Endothelial cell of umbilical vein (primary cell): Measurements from ENCODE around the gene ARRB1. TPM values are rescaled to one million over a fixed set of nuclear protein-coding genes. Genes with fewer than 3 reads are reported as not detected.

Experiments used
- BruUV-seq: library from RNA; stranded (reverse); fragments of 400-500 nt; replicated peaks from 2 replicates; lab custom pipeline; 2021; lab: Mats Ljungman, UMichigan
- CTCF ChIA-PET: fragments of 300-600, 350-600 bp; sonication (Branson Sonifier 250); formaldehyde crosslinking; loops from one replicate; lab custom pipeline; 2021; ENCODE audit warnings: antibody characterized with exemption, inconsistent platforms; lab: Charles Lee
- POLR2A ChIA-PET: fragments of 300-600, 350-600 bp; sonication (Branson Sonifier 250); formaldehyde crosslinking; loops from one replicate; lab custom pipeline; 2021; ENCODE audit warnings: antibody characterized with exemption, inconsistent platforms; lab: Charles Lee
- DNase-seq: peaks from one replicate; pipeline ENCODE4 v3.0.0-alpha.2; 2011; ENCODE audit warnings: low read depth, low spot score
- FAIRE-seq: peaks from 2 replicates; lab custom pipeline; 2011; peaks lifted over from hg19 to GRCh38; lab: Jason Lieb, UNC
- H2AFZ ChIP-seq: 2 replicates; pipeline ENCODE4 v1.6.0; 2012; ENCODE audit warnings: low read depth, low read length, control low read depth, inconsistent platforms
- H3K27ac ChIP-seq: 2 replicates; pipeline ENCODE4 v1.5.1; 2011; ENCODE audit warnings: low read depth, mild to moderate bottlenecking, control low read depth, low read length, moderate library complexity; ENCODE audit not compliant: insufficient read depth
- H3K27me3 ChIP-seq, 2 experiments: 2 replicates each; pipeline versions ENCODE4 v1.6.0 to v1.6.1; 2011; ENCODE audit warnings: low read length in 2 of 2, mixed read lengths in 1 of 2; ENCODE audit not compliant: control insufficient read depth in 2 of 2, insufficient read depth in 2 of 2
- H3K36me3 ChIP-seq, 2 experiments: 2 replicates in 1 of 2; 3 replicates in 1 of 2; pipeline ENCODE4 v1.5.1; 2011; ENCODE audit warnings: low read length in 2 of 2, mild to moderate bottlenecking in 1 of 2, moderate library complexity in 1 of 2; ENCODE audit not compliant: control insufficient read depth in 2 of 2, insufficient read depth in 2 of 2; ENCODE audit errors: extremely low read depth in 1 of 2
- H3K4me1 ChIP-seq: 3 replicates; pipeline ENCODE4 v1.5.1; 2011; ENCODE audit warnings: mild to moderate bottlenecking, low read length; ENCODE audit not compliant: control insufficient read depth, insufficient read depth; ENCODE audit errors: extremely low read depth
- H3K4me2 ChIP-seq: 2 replicates; pipeline ENCODE4 v1.6.1; 2011; ENCODE audit warnings: low read length, control low read depth, mixed read lengths; ENCODE audit not compliant: insufficient read depth
- H3K4me3 ChIP-seq, 3 experiments: fragments of 200-600 bp in 1 of 3; sonication (generic), shearing (Covaris generic) in 1 of 3; replicated peaks in 1 of 3; 2 replicates each; pipeline ENCODE4 v1.5.1; 2011 to 2016; ENCODE audit warnings: control low read depth in 3 of 3, low read length in 3 of 3, mild to moderate bottlenecking in 2 of 3, inconsistent platforms in 1 of 3, low read depth in 1 of 3, moderate library complexity in 1 of 3; ENCODE audit not compliant: insufficient read depth in 1 of 3
- H3K79me2 ChIP-seq: 2 replicates; pipeline ENCODE4 v1.6.0; 2012; ENCODE audit warnings: low read length, inconsistent platforms; ENCODE audit not compliant: control insufficient read depth, insufficient read depth
- H3K9ac ChIP-seq: replicated peaks from 2 replicates; pipeline ENCODE3; 2011; ENCODE audit warnings: low read length, control low read depth; ENCODE audit not compliant: insufficient read depth; ENCODE audit errors: extremely low read depth
- H3K9me1 ChIP-seq: replicated peaks from 3 replicates; pipeline ENCODE4 v1.6.0; 2011; ENCODE audit warnings: mild to moderate bottlenecking, low read length; ENCODE audit not compliant: control insufficient read depth, insufficient read depth; ENCODE audit errors: extremely low read depth
- H3K9me3 ChIP-seq: replicated peaks from 2 replicates; pipeline ENCODE4 v1.5.1; 2012; ENCODE audit warnings: low read length, inconsistent platforms; ENCODE audit not compliant: control insufficient read depth, insufficient read depth
- H4K20me1 ChIP-seq: replicated peaks from 2 replicates; pipeline ENCODE3; 2011; ENCODE audit warnings: mild to moderate bottlenecking, low read length; ENCODE audit not compliant: control insufficient read depth, insufficient read depth; ENCODE audit errors: extremely low read depth
- FOS ChIP-seq: IDR thresholded peaks from 2 replicates; pipeline ENCODE4 v1.6.1; 2011; ENCODE audit warnings: mild to moderate bottlenecking, low read length, moderate library complexity, borderline replicate concordance; ENCODE audit not compliant: insufficient read depth
- dilution Hi-C: fragments of 300-500 bp; cut with MboI; formaldehyde crosslinking; loops from one replicate; pipeline ENCODE4 v1.15.0; 2019; ENCODE audit warnings: low sequenced_read_pairs; ENCODE audit not compliant: extremely low pct_ligation_motif_present
- intact Hi-C: fragments of 100-400 bp; cut with micrococcal nuclease; formaldehyde crosslinking; loops from one replicate; pipeline ENCODE4 v1.10.0; 2022
- microRNA counts: library from miRNA; unstranded; fragments of <30 nt; microRNA quantifications from one replicate; lab custom pipeline; 2016
- microRNA-seq: library from miRNA; unstranded; fragments of <30 nt; microRNA quantifications from one replicate; pipeline ENCODE4 v1.2.0, GENCODE V29; 2021; ENCODE audit warnings: borderline number of aligned reads, borderline replicate concordance
- polyA plus RNA-seq, 4 experiments: library from polyadenylated mRNA; depleted of rRNA in 3 of 4; stranded (reverse) in 3 of 4; unstranded in 1 of 4; fragments of >200 nt; gene quantifications; 2 replicates each; pipeline versions ENCODE4 v1.2.1 to v1.2.3, GENCODE V29; 2011 to 2012; ENCODE audit warnings: missing spikeins in 1 of 4
- small RNA-seq: library from RNA; depleted of rRNA; stranded (forward); fragments of <200 nt; gene quantifications from one replicate; pipeline ENCODE3, GENCODE V24; 2012; ENCODE audit warnings: low replicate concordance, low read depth; ENCODE audit not compliant: insufficient read depth, insufficient read length
- total RNA-seq: library from RNA; stranded (reverse); gene quantifications from 2 replicates; pipeline ENCODE4 v1.2.3, GENCODE V29; 2021
- TF ChIP-seq, protein P1 (sequence below), 2 donors: IDR thresholded peaks; 1 replicate in 1 of 2; 2 replicates in 1 of 2; pipeline ENCODE4 v1.5.1; 2011; ENCODE audit warnings: low read length in 2 of 2, mild to moderate bottlenecking in 2 of 2, moderate library complexity in 2 of 2, control low read depth in 1 of 2, inconsistent platforms in 1 of 2, low read depth in 1 of 2; ENCODE audit not compliant: insufficient read depth in 1 of 2; ENCODE audit errors: extremely low read depth in 1 of 2

ARRB1 gene
- total and polyA plus RNA-seq, 2 donors (not counting 3 experiments of a cell fraction or from before 2014, with no cell fraction given) = 63.9 to 92.6 TPM

DNA sequence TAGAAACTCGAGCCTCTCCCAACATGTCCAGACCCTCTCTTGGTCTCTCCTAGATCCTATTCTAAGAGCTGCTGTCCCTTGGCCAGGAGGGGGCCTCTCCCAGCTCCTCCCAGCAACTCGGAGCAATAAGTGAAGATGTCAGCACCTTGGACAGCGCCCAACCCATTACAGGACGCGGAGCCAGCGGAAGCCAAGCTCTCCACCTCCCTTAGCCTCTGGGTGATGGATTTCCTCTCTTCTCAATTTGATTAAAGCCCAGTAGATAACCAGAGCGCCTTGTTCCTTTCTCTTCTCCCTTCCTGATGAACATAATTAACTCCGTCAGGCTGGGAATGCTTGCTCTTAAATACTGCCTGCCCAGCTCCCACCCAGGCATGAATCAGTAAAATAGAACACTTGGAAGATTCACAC, 137.0 kb downstream of the ARRB1 start:
- intact Hi-C loops (loop anchor here (1.0 to 2.0 kb wide), 3 partner anchors 19 to 34 kb away; partner anchors contain the start of gene TPBGL), dilution Hi-C loops (no loop called here)
- ChIA-PET POLR2A (no interaction called here), CTCF (interaction anchor here (0.6 to 2.5 kb wide), 29 partner anchors 8 to 603 kb away, joined by 3 to 65 read pairs (median 5); partner anchors contain the start of gene TPBGL)
- Histone ChIP-seq H4K20me1 (no peaks in the 10 kb centered on the region), H3K4me1 (no peaks in the 10 kb centered on the region), H3K27ac (no peak overlapping the region), H2AFZ (no peak overlapping the region), H3K4me3 (no peak overlapping the region), H3K79me2 (no peaks in the 10 kb centered on the region), H3K36me3 (no peaks in the 10 kb centered on the region), H3K9ac (no peak overlapping the region), H3K9me1 (no peaks in the 10 kb centered on the region), H3K27me3 (peaks cover under 1 to 1% of the 10 kb centered on the region in 2 experiments), H3K4me2 (no peak overlapping the region), H3K9me3 (no peaks in the 10 kb centered on the region)
- peak; percentile 81 for FAIRE-seq
- TF ChIP-seq, protein P1, sequence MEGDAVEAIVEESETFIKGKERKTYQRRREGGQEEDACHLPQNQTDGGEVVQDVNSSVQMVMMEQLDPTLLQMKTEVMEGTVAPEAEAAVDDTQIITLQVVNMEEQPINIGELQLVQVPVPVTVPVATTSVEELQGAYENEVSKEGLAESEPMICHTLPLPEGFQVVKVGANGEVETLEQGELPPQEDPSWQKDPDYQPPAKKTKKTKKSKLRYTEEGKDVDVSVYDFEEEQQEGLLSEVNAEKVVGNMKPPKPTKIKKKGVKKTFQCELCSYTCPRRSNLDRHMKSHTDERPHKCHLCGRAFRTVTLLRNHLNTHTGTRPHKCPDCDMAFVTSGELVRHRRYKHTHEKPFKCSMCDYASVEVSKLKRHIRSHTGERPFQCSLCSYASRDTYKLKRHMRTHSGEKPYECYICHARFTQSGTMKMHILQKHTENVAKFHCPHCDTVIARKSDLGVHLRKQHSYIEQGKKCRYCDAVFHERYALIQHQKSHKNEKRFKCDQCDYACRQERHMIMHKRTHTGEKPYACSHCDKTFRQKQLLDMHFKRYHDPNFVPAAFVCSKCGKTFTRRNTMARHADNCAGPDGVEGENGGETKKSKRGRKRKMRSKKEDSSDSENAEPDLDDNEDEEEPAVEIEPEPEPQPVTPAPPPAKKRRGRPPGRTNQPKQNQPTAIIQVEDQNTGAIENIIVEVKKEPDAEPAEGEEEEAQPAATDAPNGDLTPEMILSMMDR (IDR thresholded peaks at IDR 0.05; ENCODE audit: extremely low read depth in 1 of 2, insufficient read depth in 1 of 2, low read depth in 1 of 2, low read length in 2 of 2) = peak; percentile 48 to 63
- no peak for TF ChIP-seq FOS
- peak; percentile 73 for DNase-seq
- no TSS peak for BruUV-seq

MicroRNA genes within 50 kb of the gene (microRNA counts, 767-probe panel; counts per million panel counts)
- microRNA hsa-miR-326 (lab: Ali Mortazavi, UCI) = 723 counts per million, percentile 96 among the panel's probes with 10 or more counts

Small RNAs within 50 kb of the gene (microRNA-seq; reads per million reads assigned to microRNA genes)
- 13.4 reads per million, percentile 30 among the genes with 10 or more reads in this experiment for gene MIR326

Small RNAs within 50 kb of the gene (small RNA-seq; reads per million reads assigned to genes)
- not detected for gene MIR326
- gene SNORD15A = not detected

Other genes with a start within 250 kb of the ARRB1 start
- gene SLCO2B1, start 200.6 kb downstream of the ARRB1 start, total RNA-seq = not detected in 2 replicates
- gene SLCO2B1, start 200.6 kb downstream of the ARRB1 start, polyA plus RNA-seq = 0.04 and 0.10 TPM in 2 replicates
- not detected in 2 replicates for gene TPBGL, start 110.9 kb downstream of the ARRB1 start, total RNA-seq
- not detected in 2 replicates for gene TPBGL, start 110.9 kb downstream of the ARRB1 start, polyA plus RNA-seq
- gene RPS3, start 47.9 kb upstream of the ARRB1 start, total RNA-seq = 2,836 and 2,973 TPM in 2 replicates
- gene RPS3, start 47.9 kb upstream of the ARRB1 start, polyA plus RNA-seq = 3,219 and 3,734 TPM in 2 replicates
- 0.97 and 1.2 TPM in 2 replicates for gene KLHL35, start 81.5 kb upstream of the ARRB1 start, total RNA-seq
- gene KLHL35, start 81.5 kb upstream of the ARRB1 start, polyA plus RNA-seq = 2.3 and 2.7 TPM in 2 replicates
- 50.1 and 79.2 TPM in 2 replicates for gene GDPD5, start 174.3 kb upstream of the ARRB1 start, total RNA-seq
- gene GDPD5, start 174.3 kb upstream of the ARRB1 start, polyA plus RNA-seq = 60.2 and 74.0 TPM in 2 replicates
- gene SERPINH1, start 210.6 kb upstream of the ARRB1 start, total RNA-seq = 384 and 409 TPM in 2 replicates
- 816 and 1,196 TPM in 2 replicates for gene SERPINH1, start 210.6 kb upstream of the ARRB1 start, polyA plus RNA-seq